HUES64 (cell line): ENCODE measurements around the gene MYRIP.

Experiments used
- H3K27ac ChIP-seq: 2 replicates; pipeline ENCODE4 v1.7.0; 2013; ENCODE audit warnings: low read depth, low read length, inconsistent platforms
- H3K27me3 ChIP-seq: 2 replicates; pipeline ENCODE4 v1.6.1; 2013; ENCODE audit warnings: mild to moderate bottlenecking, low read length; ENCODE audit not compliant: insufficient read depth
- H3K36me3 ChIP-seq: 2 replicates; pipeline ENCODE4 v1.6.1; 2013; ENCODE audit warnings: mild to moderate bottlenecking, low read length; ENCODE audit not compliant: insufficient read depth
- H3K4me1 ChIP-seq: 2 replicates; pipeline ENCODE4 v1.6.1; 2013; ENCODE audit warnings: mild to moderate bottlenecking, low read length, moderate library complexity; ENCODE audit not compliant: insufficient read depth
- H3K4me3 ChIP-seq: 2 replicates; pipeline ENCODE4 v1.5.1; 2013; ENCODE audit warnings: mild to moderate bottlenecking, low read length, moderate library complexity
- H3K9ac ChIP-seq: 2 replicates; pipeline ENCODE4 v1.6.1; 2013; ENCODE audit warnings: mild to moderate bottlenecking, low read depth, low read length
- H3K9me3 ChIP-seq: 2 replicates; pipeline ENCODE4 v1.6.1; 2013; ENCODE audit warnings: low read depth, low read length; ENCODE audit not compliant: insufficient read depth
- WGBS: fragments of 150-250, 120-280 bp; methylation state at CpG from one replicate; pipeline ENCODE4 v1.1.7; 2013; ENCODE audit warnings: missing lambda C conversion rate; 5-methylcytosine and 5-hydroxymethylcytosine counted together

MYRIP gene

GRCh38 chr3:40086890-40087883, 277.8 kb downstream of the MYRIP start:
- H3K27ac ChIP-seq: no peak overlapping the region
- H3K4me1 ChIP-seq: no peaks in the 10 kb centered on the region
- H3K4me3 ChIP-seq: no peak overlapping the region
- no peak overlapping the region for H3K9ac ChIP-seq
- H3K27me3 ChIP-seq: no peaks in the 10 kb centered on the region
- no peaks in the 10 kb centered on the region for H3K36me3 ChIP-seq
- H3K9me3 ChIP-seq: no peaks in the 10 kb centered on the region
- WGBS: 92% methylated on average over 6 of the region's 7 CpGs

DNA sequence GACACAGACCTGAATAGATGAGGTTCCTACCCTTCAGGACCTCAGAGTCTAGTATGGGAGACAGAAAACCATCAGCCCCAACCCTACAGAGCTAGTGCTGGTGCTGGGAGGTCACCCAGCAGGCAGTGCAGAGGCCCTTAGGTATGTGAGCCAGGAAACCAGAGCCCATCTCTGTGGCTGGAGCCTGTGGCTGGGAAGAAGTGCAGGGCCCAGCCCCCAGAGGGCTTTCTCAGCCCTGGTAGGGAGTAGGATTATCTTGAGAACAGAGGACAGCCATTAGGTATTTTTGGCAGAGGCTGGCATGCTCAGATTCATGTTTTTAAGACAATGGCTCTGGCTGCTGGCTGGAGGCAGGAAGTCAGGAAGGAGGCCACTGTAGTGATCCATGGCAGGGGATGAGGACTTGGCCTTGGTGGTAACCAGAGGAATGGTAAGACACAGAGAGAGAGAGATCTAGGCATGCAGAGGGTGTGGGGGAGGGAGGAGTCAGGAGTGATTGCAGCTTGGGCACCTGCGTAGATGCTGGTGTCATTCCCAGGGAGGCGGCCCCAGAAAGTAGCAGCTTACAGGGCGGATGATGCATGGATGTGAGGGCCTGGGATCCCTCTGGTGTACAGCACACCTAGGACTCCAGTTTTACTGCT, 279.2 kb downstream of the MYRIP start:
- Histone ChIP-seq H3K36me3 (no peaks in the 10 kb centered on the region), H3K9ac (no peak overlapping the region), H3K4me3 (no peak overlapping the region), H3K4me1 (no peaks in the 10 kb centered on the region), H3K27me3 (no peaks in the 10 kb centered on the region), H3K9me3 (no peaks in the 10 kb centered on the region), H3K27ac (no peak overlapping the region)
- WGBS: 97% methylated on average over 3 of the region's 3 CpGs

DNA sequence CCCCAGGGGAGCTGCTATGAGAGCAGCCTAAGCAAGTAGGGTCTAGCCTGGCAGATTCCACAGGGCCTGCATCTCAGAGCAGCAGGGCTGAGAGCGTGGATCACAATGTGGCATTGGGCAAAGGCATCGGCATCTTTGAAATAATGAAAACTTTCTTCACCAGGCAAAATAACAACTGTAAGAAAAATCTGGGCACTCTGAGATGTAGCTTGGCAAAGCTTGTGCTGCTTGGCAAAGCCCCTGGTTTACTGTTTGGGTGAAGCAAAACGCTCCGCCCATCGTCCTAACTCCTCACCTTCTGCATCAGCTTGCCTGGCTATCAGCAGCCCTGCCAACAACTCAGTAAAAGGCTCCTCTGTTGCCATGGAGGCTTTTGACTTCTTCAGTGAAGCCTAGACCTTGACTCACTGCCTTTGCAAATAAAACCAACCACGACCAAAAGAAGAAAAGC, 287.3 kb downstream of the MYRIP start:
- Histone ChIP-seq H3K4me3 (no peak overlapping the region), H3K27ac (no peak overlapping the region), H3K36me3 (no peaks in the 10 kb centered on the region), H3K9ac (no peak overlapping the region), H3K27me3 (no peaks in the 10 kb centered on the region), H3K9me3 (0 out of 2 replicates have a peak, but pooled peaks cover 5% of the 10 kb centered on the region), H3K4me1 (peaks cover 3% of the 10 kb centered on the region; the same call in 1 of the 2 replicates)
- 93% methylated on average over 5 of the region's 6 CpGs for WGBS

- Histone ChIP-seq H3K4me3 (no peak overlapping the region), H3K27ac (no peak overlapping the region), H3K9me3 (0 out of 2 replicates have a peak, but pooled peaks cover 5% of the 10 kb centered on the region), H3K36me3 (no peaks in the 10 kb centered on the region), H3K27me3 (no peaks in the 10 kb centered on the region), H3K4me1 (peaks cover 3% of the 10 kb centered on the region; the same call in 1 of the 2 replicates), H3K9ac (no peak overlapping the region)
- WGBS: 92% methylated on average over 6 of the region's 9 CpGs
Measured at GRCh38 chr3:40097131-40098117, 288.0 kb downstream of the MYRIP start.

- Histone ChIP-seq H3K9ac (no peak overlapping the region), H3K27me3 (no peaks in the 10 kb centered on the region), H3K4me1 (peaks cover 3% of the 10 kb centered on the region; the same call in 1 of the 2 replicates), H3K27ac (no peak overlapping the region), H3K9me3 (0 out of 2 replicates have a peak, but pooled peaks cover 5% of the 10 kb centered on the region), H3K4me3 (no peak overlapping the region), H3K36me3 (no peaks in the 10 kb centered on the region)
Measured at GRCh38 chr3:40098261-40098759, 288.9 kb downstream of the MYRIP start.

DNA sequence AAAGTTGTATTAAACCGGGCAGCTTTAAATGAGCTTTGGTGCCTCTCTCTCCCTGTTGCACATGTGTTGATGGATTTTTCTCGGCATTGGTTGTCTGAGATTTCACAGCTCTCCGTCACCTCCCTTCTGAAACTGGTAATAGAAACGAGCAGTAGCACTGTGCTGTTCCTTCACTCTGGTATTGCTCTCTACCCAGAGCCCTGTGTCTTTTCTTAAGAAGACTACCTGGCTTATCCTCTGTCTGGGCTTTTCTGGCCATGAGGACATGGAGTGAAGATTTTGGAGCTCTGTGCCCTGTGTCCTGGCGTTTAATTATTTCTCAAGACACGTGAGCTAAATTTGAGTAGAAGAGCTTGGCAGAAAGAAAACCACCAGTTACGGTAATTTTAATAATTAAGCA, 290.5 kb downstream of the MYRIP start:
- 0 out of 2 replicates have a peak, but pooled peaks cover 5% of the 10 kb centered on the region for H3K9me3 ChIP-seq
- H3K36me3 ChIP-seq: no peaks in the 10 kb centered on the region
- no peak overlapping the region for H3K9ac ChIP-seq
- H3K27ac ChIP-seq: no peak overlapping the region
- no peaks in the 10 kb centered on the region for H3K27me3 ChIP-seq
- H3K4me3 ChIP-seq: no peak overlapping the region
- WGBS: 90% methylated on average over 6 of the region's 7 CpGs
- peaks cover 3% of the 10 kb centered on the region; the same call in 1 of the 2 replicates for H3K4me1 ChIP-seq

DNA sequence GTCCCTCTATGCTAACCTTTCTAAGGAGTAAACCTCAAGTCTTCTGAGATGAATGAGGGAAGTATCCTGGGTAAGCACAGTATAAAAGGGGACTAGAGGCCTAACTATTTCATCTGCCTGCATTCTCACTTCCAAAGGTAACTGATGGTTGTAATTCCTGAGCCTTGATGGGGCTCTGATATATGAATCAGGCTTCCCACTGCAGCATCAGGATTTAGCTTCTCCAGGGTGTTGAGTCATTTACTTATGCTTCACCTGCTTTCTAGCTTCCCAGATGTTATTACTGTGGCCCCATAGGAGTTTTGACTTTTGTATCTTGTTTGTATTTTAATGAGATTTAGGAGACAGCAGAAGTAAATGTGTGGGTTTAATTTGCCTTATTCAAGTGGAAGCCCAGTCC, 292.8 kb downstream of the MYRIP start:
- Histone ChIP-seq H3K4me3 (no peak overlapping the region), H3K9me3 (0 out of 2 replicates have a peak, but pooled peaks cover 5% of the 10 kb centered on the region), H3K4me1 (peaks cover 3% of the 10 kb centered on the region; the same call in 1 of the 2 replicates), H3K27ac (no peak overlapping the region), H3K36me3 (no peaks in the 10 kb centered on the region), H3K9ac (no peak overlapping the region), H3K27me3 (no peaks in the 10 kb centered on the region)

GRCh38 chr3:40103829-40104228, 294.4 kb downstream of the MYRIP start:
- Histone ChIP-seq H3K4me3 (no peak overlapping the region), H3K9ac (no peak overlapping the region), H3K36me3 (no peaks in the 10 kb centered on the region), H3K9me3 (0 out of 2 replicates have a peak, but pooled peaks cover 5% of the 10 kb centered on the region), H3K27ac (no peak overlapping the region), H3K27me3 (no peaks in the 10 kb centered on the region), H3K4me1 (no peaks in the 10 kb centered on the region)

- H3K27ac ChIP-seq: no peak overlapping the region
- no peaks in the 10 kb centered on the region for H3K27me3 ChIP-seq
- no peak overlapping the region for H3K4me3 ChIP-seq
- H3K9ac ChIP-seq: no peak overlapping the region
- no peaks in the 10 kb centered on the region for H3K36me3 ChIP-seq
- 93% methylated on average over 2 of the region's 4 CpGs for WGBS
- H3K9me3 ChIP-seq: 0 out of 2 replicates have a peak, but pooled peaks cover 5% of the 10 kb centered on the region
- no peaks in the 10 kb centered on the region for H3K4me1 ChIP-seq
Measured at GRCh38 chr3:40104441-40104840, 295.0 kb downstream of the MYRIP start.

DNA sequence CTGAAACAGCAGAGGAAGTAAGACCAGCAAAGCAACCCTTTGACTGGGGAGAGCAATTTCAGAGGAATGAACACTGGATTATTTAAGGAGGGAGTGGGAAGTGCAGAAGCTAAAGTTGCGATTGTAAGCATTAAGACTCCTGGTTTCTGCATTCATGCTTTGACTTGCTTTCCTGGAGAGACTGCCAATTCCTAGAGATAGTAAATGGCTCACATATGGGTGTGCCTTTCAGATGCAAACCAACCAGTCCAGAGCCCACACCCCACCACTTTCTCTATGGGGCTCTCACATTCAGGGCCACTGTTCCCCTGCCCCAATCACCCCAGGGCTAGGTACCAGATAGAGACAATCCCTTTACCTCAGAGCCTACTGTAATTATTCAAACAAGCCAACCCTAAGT, 299.2 kb downstream of the MYRIP start:
- no peak overlapping the region for H3K27ac ChIP-seq
- no peaks in the 10 kb centered on the region for H3K36me3 ChIP-seq
- H3K9ac ChIP-seq: no peak overlapping the region
- WGBS: 74% methylated on average over 1 of the region's 1 CpG
- peaks cover 8% of the 10 kb centered on the region; the same call in 1 of the 2 replicates for H3K4me1 ChIP-seq
- no peaks in the 10 kb centered on the region for H3K9me3 ChIP-seq
- no peak overlapping the region for H3K4me3 ChIP-seq
- no peaks in the 10 kb centered on the region for H3K27me3 ChIP-seq
